ENCODE data around the gene CDC6. TPM values are rescaled to one million over a fixed set of nuclear protein-coding genes. Genes with fewer than 3 reads are reported as not detected.

The CDC6 gene
- total and polyA plus RNA-seq, 2 donors (not counting 3 experiments of a cell fraction or from before 2014, with no cell fraction given), result 15.5 to 55.2 TPM

GRCh38 chr17:40317880-40318829 lies 30.5 kb downstream of the CDC6 start:
- Histone ChIP-seq H4K20me1 (replicated peaks; ENCODE audit: control insufficient read depth, extremely low read depth, insufficient read depth, low read length) (no peaks in the 10 kb centered on the region), H3K4me2 (ENCODE audit: insufficient read depth, low read length) (peak overlapping the region; percentile 88), H3K36me3 (ENCODE audit: control insufficient read depth in 2 of 2, extremely low read depth in 1 of 2, insufficient read depth in 2 of 2, low read length in 2 of 2) (no peaks in the 10 kb centered on the region), H3K79me2 (ENCODE audit: control insufficient read depth, insufficient read depth, low read length) (peaks cover 43% of the 10 kb centered on the region), H3K27me3 (ENCODE audit: control insufficient read depth in 2 of 2, insufficient read depth in 2 of 2, low read length in 2 of 2) (no peaks in the 10 kb centered on the region), H3K4me3 (replicated peaks in 1 of 3; ENCODE audit: insufficient read depth in 1 of 3, low read depth in 1 of 3, low read length in 3 of 3) (peak overlapping the region; percentile 63 to 66 (median 65)), H3K4me1 (ENCODE audit: control insufficient read depth, extremely low read depth, insufficient read depth, low read length) (peaks cover 72% of the 10 kb centered on the region), H3K27ac (ENCODE audit: insufficient read depth, low read depth, low read length) (peak overlapping the region; percentile 83), H3K9me3 (replicated peaks; ENCODE audit: control insufficient read depth, insufficient read depth, low read length) (no peaks in the 10 kb centered on the region), H3K9ac (replicated peaks; ENCODE audit: extremely low read depth, insufficient read depth, low read length) (peak overlapping the region; percentile 89), H2AFZ (ENCODE audit: low read depth, low read length) (peak overlapping the region; percentile 6), H3K9me1 (replicated peaks; ENCODE audit: control insufficient read depth, extremely low read depth, insufficient read depth, low read length) (no peaks in the 10 kb centered on the region)
- POLR2A ChIA-PET, result interaction anchor here (0.8 to 1.1 kb wide), 2 partner anchors 14 to 24 kb away, joined by 3 to 4 read pairs; no protein-coding TSS in a partner anchor
- intact Hi-C loops (cut with micrococcal nuclease), result loop anchor here (1.0 kb wide), 1 partner anchor 25 kb away; no protein-coding TSS in a partner anchor
- TF ChIP-seq MAX (IDR thresholded peaks at IDR 0.05; ENCODE audit: insufficient read depth, insufficient read length), result peak; percentile 80
- peak; percentile 64 for TF ChIP-seq POLR2AphosphoS5 (IDR thresholded peaks at IDR 0.05; ENCODE audit: insufficient read depth, low read depth, low read length)
- TF ChIP-seq POLR2A (IDR thresholded peaks at IDR 0.05; ENCODE audit: low read depth, low read length), result peak; percentile 75
- TF ChIP-seq MYC (IDR thresholded peaks at IDR 0.05; ENCODE audit: low read depth, low read length), result no peak
- dilution Hi-C loops (cut with MboI; ENCODE audit: extremely low pct_ligation_motif_present, low sequenced_read_pairs), result no loop called here
- TSS peak; percentile 65 for BruUV-seq (replicated peaks)
- DNase-seq (ENCODE audit: low read depth, low spot score) (peak; percentile 96), FAIRE-seq (peak; percentile 94)
- CTCF ChIA-PET, result interaction anchor here (0.9 to 6.9 kb wide), 15 partner anchors 8 to 216 kb away, joined by 3 to 109 read pairs (median 6); partner anchors contain the start of gene RARA

DNA sequence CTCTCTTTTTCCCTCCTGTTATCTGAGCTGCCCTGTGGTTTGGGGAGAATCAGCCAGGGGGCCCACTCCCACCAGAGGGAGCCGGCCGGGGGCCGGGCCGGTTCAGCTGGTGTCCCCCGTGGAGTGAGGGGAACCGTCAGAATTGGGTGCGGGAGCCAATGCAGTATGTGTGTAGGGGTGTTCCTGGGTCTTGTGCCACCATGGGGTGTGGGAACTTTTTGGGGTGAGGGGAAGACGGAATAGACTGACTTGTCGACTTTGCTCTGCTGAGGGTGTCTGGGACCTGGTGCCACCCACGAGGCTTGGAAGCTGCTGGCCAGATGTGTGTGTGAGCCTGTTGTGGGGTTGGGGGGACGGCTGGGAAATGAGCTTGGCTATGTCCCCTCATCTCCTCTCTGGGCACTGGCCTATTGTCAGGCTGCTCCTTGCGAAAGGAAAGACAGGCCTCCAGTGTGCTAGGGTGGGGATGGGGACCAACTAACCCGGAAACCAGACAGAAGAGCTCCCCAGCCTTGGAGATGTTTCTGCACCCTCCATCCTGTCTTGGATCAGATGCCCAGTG lies 31.2 kb downstream of the CDC6 start:
- Histone ChIP-seq H3K9me3 (replicated peaks; ENCODE audit: control insufficient read depth, insufficient read depth, low read length) (no peaks in the 10 kb centered on the region), H3K9me1 (replicated peaks; ENCODE audit: control insufficient read depth, extremely low read depth, insufficient read depth, low read length) (no peaks in the 10 kb centered on the region), H3K27me3 (ENCODE audit: control insufficient read depth in 2 of 2, insufficient read depth in 2 of 2, low read length in 2 of 2) (no peaks in the 10 kb centered on the region), H3K4me3 (replicated peaks in 1 of 3; ENCODE audit: insufficient read depth in 1 of 3, low read depth in 1 of 3, low read length in 3 of 3) (peak overlapping the region; percentile 63 to 66 (median 65)), H3K79me2 (ENCODE audit: control insufficient read depth, insufficient read depth, low read length) (peaks cover 43% of the 10 kb centered on the region), H3K4me1 (ENCODE audit: control insufficient read depth, extremely low read depth, insufficient read depth, low read length) (peaks cover 79% of the 10 kb centered on the region), H2AFZ (ENCODE audit: low read depth, low read length) (no peak overlapping the region), H3K4me2 (ENCODE audit: insufficient read depth, low read length) (peak overlapping the region; percentile 88), H3K27ac (ENCODE audit: insufficient read depth, low read depth, low read length) (peak overlapping the region; percentile 83), H4K20me1 (replicated peaks; ENCODE audit: control insufficient read depth, extremely low read depth, insufficient read depth, low read length) (no peaks in the 10 kb centered on the region), H3K9ac (replicated peaks; ENCODE audit: extremely low read depth, insufficient read depth, low read length) (peak overlapping the region; percentile 89), H3K36me3 (ENCODE audit: control insufficient read depth in 2 of 2, extremely low read depth in 1 of 2, insufficient read depth in 2 of 2, low read length in 2 of 2) (no peaks in the 10 kb centered on the region)
- no peak for TF ChIP-seq MAX (IDR thresholded peaks at IDR 0.05; ENCODE audit: insufficient read depth, insufficient read length)
- TF ChIP-seq, protein P1, sequence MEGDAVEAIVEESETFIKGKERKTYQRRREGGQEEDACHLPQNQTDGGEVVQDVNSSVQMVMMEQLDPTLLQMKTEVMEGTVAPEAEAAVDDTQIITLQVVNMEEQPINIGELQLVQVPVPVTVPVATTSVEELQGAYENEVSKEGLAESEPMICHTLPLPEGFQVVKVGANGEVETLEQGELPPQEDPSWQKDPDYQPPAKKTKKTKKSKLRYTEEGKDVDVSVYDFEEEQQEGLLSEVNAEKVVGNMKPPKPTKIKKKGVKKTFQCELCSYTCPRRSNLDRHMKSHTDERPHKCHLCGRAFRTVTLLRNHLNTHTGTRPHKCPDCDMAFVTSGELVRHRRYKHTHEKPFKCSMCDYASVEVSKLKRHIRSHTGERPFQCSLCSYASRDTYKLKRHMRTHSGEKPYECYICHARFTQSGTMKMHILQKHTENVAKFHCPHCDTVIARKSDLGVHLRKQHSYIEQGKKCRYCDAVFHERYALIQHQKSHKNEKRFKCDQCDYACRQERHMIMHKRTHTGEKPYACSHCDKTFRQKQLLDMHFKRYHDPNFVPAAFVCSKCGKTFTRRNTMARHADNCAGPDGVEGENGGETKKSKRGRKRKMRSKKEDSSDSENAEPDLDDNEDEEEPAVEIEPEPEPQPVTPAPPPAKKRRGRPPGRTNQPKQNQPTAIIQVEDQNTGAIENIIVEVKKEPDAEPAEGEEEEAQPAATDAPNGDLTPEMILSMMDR (IDR thresholded peaks at IDR 0.05; ENCODE audit: extremely low read depth in 1 of 2, insufficient read depth in 1 of 2, low read depth in 1 of 2, low read length in 2 of 2), result peak; percentile 16 to 30
- FAIRE-seq, result peak; percentile 73
- POLR2A ChIA-PET, result interaction anchor here (1.0 kb wide), 1 partner anchor 26 kb away, joined by 3 read pairs; no protein-coding TSS in a partner anchor
- dilution Hi-C loops (cut with MboI; ENCODE audit: extremely low pct_ligation_motif_present, low sequenced_read_pairs) (no loop called here), intact Hi-C loops (cut with micrococcal nuclease) (loop anchor here (1.0 kb wide), 1 partner anchor 24 kb away; no protein-coding TSS in a partner anchor)
- DNase-seq (ENCODE audit: low read depth, low spot score), result peak; percentile 44
- no TSS peak for BruUV-seq (replicated peaks)
- CTCF ChIA-PET, result interaction anchor here (0.6 to 6.9 kb wide), 9 partner anchors 9 to 108 kb away, joined by 3 to 109 read pairs (median 6); no protein-coding TSS in a partner anchor

Measured in endothelial cell of umbilical vein (primary cell).